ENCODE measurements around the gene SYT6.

SYT6 gene

DNA sequence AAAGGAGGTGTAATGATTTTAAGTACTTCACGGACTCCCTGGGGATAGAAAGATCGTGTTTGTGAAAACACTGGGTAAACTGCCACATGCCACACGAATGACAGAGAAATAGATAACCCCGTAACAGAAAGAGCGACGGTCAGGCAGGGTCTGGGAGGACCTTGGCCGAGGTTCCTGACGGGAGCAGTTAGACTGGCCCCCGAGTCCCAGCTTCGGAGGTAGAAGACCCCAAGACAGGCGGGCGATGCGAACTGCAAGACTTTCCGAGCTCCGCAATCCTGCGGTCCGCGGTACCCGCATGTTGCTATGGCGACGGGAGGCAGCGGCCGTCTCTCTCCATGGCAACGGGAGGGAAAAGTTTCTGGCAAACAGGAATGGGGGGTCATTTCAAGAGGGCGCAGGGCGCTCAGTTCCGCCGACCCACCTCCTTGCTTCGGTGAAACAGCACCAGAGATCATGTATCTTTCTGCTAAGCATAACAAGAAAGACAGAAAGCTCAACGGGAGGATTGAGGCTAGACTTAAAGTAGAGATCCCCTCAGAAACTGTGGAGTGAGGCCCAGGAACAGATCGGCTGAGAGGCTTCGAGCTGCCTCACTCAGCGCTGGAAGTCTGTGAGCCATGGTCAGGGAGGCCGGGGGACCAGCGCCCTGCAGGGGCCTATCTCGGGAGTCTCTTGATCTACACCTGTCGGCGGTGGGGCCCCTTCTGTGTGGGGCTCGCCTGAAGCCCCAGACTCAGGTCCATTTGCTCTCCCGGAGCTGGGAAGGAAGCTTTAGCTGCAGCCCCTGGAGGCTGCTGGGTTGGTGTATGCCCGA is 685 bp upstream of the SYT6 start:
- peak; percentile 2 for DNase-seq

- DNase-seq = no peak
Observed at GRCh38 chr1:114152508-114153260, 985 bp downstream of the SYT6 start.

DNA sequence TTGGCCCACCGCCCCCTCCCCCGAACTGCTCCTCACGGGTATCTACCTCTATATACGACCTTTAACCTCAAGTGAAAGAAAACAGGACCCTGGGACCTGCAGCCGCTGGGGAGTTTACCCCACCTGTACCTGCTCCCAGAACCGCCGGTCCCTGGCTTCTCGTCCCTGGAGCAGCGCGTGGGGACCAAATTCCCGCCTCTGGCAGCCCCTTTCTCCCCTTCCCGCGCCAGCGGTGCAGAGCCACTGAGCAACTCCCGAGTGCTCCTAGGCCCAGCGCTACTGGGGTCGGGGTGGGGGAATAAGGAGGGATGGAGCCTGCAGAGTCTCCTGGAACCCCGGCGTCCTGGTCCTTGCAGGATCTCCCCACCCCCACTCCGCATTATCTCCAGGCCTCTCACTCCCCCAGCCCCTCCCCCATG is 1.6 kb downstream of the SYT6 start:
- no peak for DNase-seq

GRCh38 chr1:114150016-114150415 is 3.7 kb downstream of the SYT6 start:
- no peak for DNase-seq

- DNase-seq = no peak
Observed at GRCh38 chr1:114149211-114149610, 4.5 kb downstream of the SYT6 start.

GRCh38 chr1:114145504-114146151 is 8.0 kb downstream of the SYT6 start:
- DNase-seq = no peak

DNA sequence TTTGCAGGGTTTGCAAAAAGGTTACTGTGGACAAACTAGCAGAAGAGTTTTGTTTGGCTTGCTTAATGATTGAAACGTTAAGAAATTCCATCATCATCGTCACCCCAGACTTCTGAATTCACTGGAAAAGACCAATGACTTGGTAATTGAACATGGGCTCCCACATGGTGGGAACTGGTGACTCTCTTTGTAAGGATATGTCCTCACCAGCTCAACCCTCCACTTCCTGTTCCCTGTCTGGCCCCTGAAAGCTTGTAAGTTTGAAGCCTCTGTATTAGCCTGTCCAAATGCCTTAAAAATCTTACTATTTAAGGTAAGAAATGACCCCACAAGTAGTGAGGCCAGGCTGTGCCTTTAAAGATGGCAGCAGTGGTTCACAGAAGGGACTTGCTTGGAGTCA is 9.7 kb downstream of the SYT6 start:
- DNase-seq = no peak

DNA sequence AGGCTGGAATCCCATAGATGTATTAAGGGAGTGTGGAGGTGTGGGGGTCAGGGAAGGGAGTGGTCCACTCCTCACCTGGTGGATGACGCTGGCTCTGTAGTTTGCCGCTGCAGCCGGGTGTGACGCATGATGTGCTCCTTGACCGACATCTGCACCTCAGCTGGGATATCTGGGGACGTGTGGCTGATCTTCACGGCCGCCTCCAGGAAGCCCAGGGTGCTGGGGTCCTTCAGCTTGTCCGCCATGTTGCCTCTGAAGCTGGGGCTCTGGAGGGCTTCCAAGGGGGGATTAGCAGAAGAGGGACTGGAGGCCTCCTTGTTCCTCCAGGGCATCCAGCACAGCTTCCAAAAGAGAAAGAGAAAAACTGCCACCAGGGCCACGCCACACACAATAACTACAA is 14.1 kb downstream of the SYT6 start:
- DNase-seq = no peak

GRCh38 chr1:114137497-114137896 is 16.2 kb downstream of the SYT6 start:
- no peak for DNase-seq

- no peak for DNase-seq
Observed at GRCh38 chr1:114135786-114136185, 17.9 kb downstream of the SYT6 start.

GRCh38 chr1:114134518-114134917 is 19.2 kb downstream of the SYT6 start:
- DNase-seq = no peak

- DNase-seq = no peak
Observed at GRCh38 chr1:114133129-114133528, 20.5 kb downstream of the SYT6 start.

DNA sequence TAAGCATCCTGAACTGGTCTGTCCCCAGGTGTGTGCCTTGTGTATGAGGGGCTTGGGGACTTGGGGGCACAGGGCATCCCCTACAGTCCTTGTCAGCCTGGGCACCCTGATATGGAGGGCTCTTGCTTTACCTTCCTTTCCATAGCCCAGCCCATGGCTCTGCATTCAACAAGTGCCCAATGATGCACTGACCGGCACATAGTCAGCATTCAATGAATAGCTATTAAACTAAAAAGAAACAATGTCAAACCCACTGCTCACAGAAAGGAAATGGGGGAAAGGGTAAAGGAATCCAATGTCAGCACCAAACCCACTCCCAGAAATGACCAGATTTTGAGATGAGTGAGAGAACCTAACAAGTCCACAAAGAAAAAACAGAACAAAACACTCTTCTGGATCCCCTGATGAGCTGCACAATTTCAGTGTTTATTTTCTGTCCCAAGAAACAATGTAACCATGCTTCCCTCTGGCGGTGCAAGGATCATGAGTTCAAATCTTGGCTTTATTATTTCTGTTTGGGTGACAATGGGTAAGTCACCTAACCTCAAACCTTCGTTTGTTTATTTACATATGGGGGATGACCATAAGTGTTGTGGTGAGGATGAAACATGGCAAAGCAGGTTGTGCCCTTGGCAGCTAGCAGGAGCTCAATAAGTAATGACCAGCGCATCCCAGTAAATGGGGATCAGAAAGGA is 22.0 kb downstream of the SYT6 start:
- DNase-seq = peak; percentile 17

GRCh38 chr1:114130846-114131525 is 22.7 kb downstream of the SYT6 start:
- no peak for DNase-seq

- DNase-seq = no peak
Observed at GRCh38 chr1:114130213-114130612, 23.5 kb downstream of the SYT6 start.

DNA sequence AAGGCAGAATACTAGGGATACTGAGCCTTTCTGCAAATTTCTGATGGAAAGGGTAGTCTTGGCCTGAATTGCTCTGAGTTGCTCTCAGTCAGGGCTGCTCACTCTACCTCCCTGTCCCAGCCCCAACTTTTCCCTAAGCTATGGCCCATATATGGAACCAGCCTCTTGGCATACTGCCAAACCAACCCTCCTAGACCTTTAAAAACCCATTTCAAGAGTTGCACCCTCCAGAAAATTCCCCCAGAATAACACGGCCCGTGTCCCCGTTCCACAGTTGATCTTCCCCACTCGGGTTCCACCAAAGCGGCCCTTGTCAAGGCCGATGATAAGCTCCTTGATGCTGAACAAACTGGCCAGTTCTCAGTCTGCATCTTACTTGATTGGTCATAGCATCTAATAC is 25.4 kb downstream of the SYT6 start:
- no peak for DNase-seq

- no peak for DNase-seq
Observed at GRCh38 chr1:114126261-114127095, 27.2 kb downstream of the SYT6 start.

DNA sequence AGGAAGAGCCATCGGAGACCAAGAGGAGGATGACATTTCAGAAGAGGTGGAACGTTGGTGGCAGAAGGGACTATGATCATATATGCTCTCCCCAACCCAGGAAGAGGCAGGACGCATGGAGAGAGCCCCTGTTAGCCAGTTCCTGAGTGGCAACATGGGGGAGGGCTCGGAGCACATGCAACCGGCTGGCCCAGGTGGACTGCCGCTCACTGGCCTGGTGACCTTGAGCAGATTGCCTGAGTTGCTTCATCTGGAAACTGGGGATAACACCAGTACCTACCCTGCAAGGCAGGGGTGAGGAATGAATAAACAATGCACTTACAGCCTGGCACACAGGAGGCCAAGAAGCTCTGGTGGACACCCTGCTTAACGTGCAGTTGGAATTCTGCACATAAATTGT is 29.0 kb downstream of the SYT6 start:
- no peak for DNase-seq

GRCh38 chr1:114122941-114123618 is 30.6 kb downstream of the SYT6 start:
- DNase-seq = no peak

DNA sequence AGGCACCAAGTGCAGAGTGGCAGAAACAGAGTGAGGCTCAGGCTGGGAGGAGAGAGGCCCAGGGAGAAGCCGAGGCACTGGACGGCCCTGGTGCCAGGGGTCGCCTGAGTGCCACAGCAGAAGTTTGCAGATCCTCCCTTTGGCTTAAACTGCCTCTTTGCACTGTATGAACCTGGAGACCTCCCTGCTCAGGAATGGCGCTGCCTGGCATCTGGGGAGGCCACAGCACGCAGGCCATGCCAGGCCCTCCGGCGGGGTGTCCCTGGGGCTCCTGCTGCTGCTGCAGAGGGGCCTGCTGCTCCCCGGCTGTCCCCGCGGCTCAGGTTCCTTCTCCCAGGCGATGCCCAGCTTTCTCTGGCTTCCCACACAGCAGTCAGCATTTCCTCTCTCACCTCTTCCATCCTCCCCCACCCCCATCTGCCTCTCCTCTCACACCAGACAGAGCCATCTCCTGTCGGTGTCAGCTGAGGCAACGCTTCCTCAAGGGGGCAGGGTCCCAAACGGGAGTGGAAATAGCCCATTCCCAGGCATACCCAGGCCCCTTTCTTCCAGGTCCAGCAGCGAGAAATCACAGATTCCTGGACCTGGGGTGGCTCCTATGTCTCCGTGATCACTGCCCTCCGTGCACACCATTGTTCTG is 35.2 kb downstream of the SYT6 start:
- DNase-seq = no peak

DNA sequence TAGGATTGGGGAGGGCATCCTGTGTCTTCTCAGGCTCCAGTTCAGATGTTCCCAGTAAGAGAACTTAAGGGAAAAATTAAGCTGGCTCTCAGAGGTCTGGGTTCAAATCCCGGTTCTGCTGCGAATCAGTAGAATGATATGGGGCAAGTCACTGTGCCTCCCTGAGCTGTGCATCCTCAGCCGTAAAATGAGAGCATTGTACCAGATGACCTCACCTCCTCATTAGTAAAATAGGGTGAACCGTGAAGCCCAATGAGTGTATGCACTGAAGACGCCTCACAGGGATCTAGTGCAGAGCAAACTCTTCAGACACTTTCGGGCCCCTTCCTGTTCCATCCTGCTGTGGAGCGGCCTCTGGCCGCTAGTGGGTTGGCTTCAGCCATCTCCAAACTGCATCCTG is 36.0 kb downstream of the SYT6 start:
- DNase-seq = no peak
